ENCODE measurements around the gene SLC23A2. TPM values are rescaled to one million over a fixed set of nuclear protein-coding genes. Genes with fewer than 3 reads are reported as not detected.

SLC23A2 gene
- total RNA-seq, 1 experiment from 2014 or later, result 16.3 TPM

DNA sequence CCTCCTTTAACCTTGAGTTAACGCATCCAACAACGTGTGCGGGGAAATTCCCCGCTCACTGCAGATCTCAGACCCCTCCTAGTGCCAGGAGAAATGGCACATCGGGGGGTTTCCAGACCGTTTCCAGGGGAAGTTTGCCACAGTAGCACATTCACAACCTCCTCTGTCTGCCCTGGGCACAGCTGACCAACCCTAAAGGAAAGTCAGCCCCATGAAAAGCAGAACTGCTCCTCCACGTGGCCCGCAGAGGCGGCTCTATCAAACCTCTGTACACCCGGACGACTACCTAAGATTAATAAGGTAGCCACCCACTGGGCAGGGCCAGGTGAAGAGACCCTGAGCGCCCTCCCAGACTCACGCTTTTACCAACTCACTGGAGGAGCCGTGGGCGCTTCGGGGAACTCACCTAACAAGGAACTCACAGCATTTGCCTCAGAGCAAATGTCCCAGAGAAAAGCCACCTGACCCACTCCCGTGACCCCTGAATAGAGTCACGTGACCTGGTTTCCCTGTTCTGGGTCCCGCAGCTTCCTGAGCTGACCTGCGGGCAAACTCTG, 186.5 kb downstream of the SLC23A2 start:
- Histone ChIP-seq H3K9me2 (ENCODE audit: insufficient read depth) (no peaks in the 10 kb centered on the region), H3K4me2 (ENCODE audit: low read length) (no peak overlapping the region), H3K27me3 (ENCODE audit: insufficient read depth, low read length) (no peaks in the 10 kb centered on the region), H4K20me1 (ENCODE audit: insufficient read depth) (no peaks in the 10 kb centered on the region), H3K9ac (ENCODE audit: low read length) (no peak overlapping the region), H3K36me3 (ENCODE audit: control insufficient read depth in 1 of 2, insufficient read depth in 2 of 2, low read length in 2 of 2) (no peaks in the 10 kb centered on the region), H3K27ac (ENCODE audit: low read depth, low read length) (no peak overlapping the region), H3K4me1 (ENCODE audit: control insufficient read depth in 1 of 2, insufficient read depth in 2 of 2, low read length in 2 of 2) (peaks cover 2 to 6% of the 10 kb centered on the region in 2 experiments; a peak in 1 of 4 replicates), H3K79me2 (ENCODE audit: insufficient read depth, low read length) (no peaks in the 10 kb centered on the region), H3K9me3 (ENCODE audit: control insufficient read depth in 1 of 2, insufficient read depth in 1 of 2, low read depth in 1 of 2, low read length in 2 of 2) (no peaks in the 10 kb centered on the region), H2AFZ (ENCODE audit: low read depth, low read length, poor library complexity, severe bottlenecking) (no peak overlapping the region), H3K4me3 (replicated peaks in 1 of 2; ENCODE audit: low read depth in 1 of 2, low read length in 2 of 2) (no peak overlapping the region)
- intact Hi-C loops (cut with micrococcal nuclease), result no loop called here
- BruUV-seq (replicated peaks), result no TSS peak
- RAD21 ChIA-PET (ENCODE audit: low non-redundant PET in 1 of 2, low total read pairs in 2 of 2, uncharacterized antibody in 2 of 2, unreplicated experiment in 2 of 2), result no interaction called here
- no peak for ATAC-seq
- no peak for TF ChIP-seq EGR1 (IDR thresholded peaks at IDR 0.05; ENCODE audit: low read depth)
- TF ChIP-seq JUND (IDR thresholded peaks at IDR 0.05), result no peak
- no peak for TF ChIP-seq ZNF274 (IDR thresholded peaks at IDR 0.05; ENCODE audit: low read depth, low read length)
- TF ChIP-seq ZFX (IDR thresholded peaks at IDR 0.05), result no peak
- TF ChIP-seq SIN3A (IDR thresholded peaks at IDR 0.05; ENCODE audit: low read depth), result no peak
- no peak for TF ChIP-seq CEBPB (IDR thresholded peaks at IDR 0.05; ENCODE audit: low read depth)
- no peak for TF ChIP-seq RAD21 (IDR thresholded peaks at IDR 0.05; ENCODE audit: low read depth)
- TF ChIP-seq, protein P1, sequence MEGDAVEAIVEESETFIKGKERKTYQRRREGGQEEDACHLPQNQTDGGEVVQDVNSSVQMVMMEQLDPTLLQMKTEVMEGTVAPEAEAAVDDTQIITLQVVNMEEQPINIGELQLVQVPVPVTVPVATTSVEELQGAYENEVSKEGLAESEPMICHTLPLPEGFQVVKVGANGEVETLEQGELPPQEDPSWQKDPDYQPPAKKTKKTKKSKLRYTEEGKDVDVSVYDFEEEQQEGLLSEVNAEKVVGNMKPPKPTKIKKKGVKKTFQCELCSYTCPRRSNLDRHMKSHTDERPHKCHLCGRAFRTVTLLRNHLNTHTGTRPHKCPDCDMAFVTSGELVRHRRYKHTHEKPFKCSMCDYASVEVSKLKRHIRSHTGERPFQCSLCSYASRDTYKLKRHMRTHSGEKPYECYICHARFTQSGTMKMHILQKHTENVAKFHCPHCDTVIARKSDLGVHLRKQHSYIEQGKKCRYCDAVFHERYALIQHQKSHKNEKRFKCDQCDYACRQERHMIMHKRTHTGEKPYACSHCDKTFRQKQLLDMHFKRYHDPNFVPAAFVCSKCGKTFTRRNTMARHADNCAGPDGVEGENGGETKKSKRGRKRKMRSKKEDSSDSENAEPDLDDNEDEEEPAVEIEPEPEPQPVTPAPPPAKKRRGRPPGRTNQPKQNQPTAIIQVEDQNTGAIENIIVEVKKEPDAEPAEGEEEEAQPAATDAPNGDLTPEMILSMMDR (IDR thresholded peaks at IDR 0.05 in 2 of 3, conservative IDR thresholded peaks at IDR 0.05 in 1 of 3; ENCODE audit: borderline replicate concordance in 1 of 3, insufficient read depth in 1 of 3, low read depth in 2 of 3, low read length in 2 of 3), result no peak
- TF ChIP-seq, protein P2, sequence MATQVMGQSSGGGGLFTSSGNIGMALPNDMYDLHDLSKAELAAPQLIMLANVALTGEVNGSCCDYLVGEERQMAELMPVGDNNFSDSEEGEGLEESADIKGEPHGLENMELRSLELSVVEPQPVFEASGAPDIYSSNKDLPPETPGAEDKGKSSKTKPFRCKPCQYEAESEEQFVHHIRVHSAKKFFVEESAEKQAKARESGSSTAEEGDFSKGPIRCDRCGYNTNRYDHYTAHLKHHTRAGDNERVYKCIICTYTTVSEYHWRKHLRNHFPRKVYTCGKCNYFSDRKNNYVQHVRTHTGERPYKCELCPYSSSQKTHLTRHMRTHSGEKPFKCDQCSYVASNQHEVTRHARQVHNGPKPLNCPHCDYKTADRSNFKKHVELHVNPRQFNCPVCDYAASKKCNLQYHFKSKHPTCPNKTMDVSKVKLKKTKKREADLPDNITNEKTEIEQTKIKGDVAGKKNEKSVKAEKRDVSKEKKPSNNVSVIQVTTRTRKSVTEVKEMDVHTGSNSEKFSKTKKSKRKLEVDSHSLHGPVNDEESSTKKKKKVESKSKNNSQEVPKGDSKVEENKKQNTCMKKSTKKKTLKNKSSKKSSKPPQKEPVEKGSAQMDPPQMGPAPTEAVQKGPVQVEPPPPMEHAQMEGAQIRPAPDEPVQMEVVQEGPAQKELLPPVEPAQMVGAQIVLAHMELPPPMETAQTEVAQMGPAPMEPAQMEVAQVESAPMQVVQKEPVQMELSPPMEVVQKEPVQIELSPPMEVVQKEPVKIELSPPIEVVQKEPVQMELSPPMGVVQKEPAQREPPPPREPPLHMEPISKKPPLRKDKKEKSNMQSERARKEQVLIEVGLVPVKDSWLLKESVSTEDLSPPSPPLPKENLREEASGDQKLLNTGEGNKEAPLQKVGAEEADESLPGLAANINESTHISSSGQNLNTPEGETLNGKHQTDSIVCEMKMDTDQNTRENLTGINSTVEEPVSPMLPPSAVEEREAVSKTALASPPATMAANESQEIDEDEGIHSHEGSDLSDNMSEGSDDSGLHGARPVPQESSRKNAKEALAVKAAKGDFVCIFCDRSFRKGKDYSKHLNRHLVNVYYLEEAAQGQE (IDR thresholded peaks at IDR 0.05; ENCODE audit: low read depth), result no peak
- TF ChIP-seq POLR2A (IDR thresholded peaks at IDR 0.05; ENCODE audit: borderline replicate concordance, extremely low read depth, insufficient read depth, insufficient read length), result no peak
- TF ChIP-seq TCF7L2 (IDR thresholded peaks at IDR 0.05; ENCODE audit: borderline replicate concordance, extremely low read depth, insufficient read depth, insufficient read length), result no peak
- no peak for DNase-seq (ENCODE audit: low read depth, low spot score)
- POLR2A ChIA-PET, result no interaction called here
- CTCF ChIA-PET, result no interaction called here
